Astrocyte (in vitro differentiated cells and primary cell): ENCODE measurements around the gene PAX5.

Source experiments
- EZH2 ChIP-seq: IDR thresholded peaks from 2 replicates; pipeline ENCODE4 v1.6.1; 2012; ENCODE audit warnings: mild to moderate bottlenecking, low read length, inconsistent platforms; ENCODE audit not compliant: insufficient read depth
- TF ChIP-seq, protein P1 (sequence below): IDR thresholded peaks from 2 replicates; pipeline ENCODE4 v1.5.1; 2011; ENCODE audit warnings: low read depth, mild to moderate bottlenecking, inconsistent platforms, low read length, moderate library complexity; ENCODE audit not compliant: insufficient read depth

DNA sequence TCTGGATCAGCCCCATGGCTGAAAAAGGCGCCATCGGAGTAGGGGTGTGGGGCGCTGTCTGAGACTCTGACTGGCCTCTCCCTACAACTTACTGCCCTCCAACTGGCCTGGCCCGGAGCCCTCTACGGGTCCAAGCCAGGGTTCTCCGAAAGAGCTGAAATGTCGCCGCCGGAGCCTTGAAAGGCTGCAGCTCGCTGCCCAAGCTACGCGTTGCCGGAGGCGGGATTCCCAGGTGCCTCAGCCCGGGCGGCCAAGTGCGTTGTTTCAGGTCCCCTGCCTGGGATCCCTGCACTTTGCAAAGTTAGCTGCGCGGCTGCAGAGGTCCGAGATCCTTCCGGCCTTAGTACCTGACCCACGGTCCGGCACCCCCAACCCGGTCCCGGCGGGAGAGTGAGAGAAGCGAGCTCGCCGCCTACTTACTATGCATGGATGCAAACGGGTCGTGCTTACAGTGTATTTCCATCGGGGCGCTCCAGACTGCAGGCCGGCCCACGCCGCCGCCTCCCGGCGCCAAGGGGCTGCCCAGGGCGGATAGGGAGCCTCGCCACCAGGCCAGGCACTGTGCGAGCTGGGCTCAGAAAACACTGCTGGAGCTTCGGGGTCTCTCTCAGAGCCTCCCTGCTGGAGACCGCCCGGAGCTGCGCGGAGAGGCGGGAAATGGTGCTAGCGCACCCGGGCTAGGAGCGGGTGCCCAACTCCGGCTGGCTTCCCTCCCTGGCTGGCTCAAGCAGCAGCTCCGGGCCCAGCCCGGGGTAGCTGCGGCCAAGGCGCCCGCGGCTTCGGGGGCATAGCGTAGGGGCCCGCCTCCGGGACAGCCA, 7.7 kb downstream of the PAX5 start:
- TF ChIP-seq, protein P1, sequence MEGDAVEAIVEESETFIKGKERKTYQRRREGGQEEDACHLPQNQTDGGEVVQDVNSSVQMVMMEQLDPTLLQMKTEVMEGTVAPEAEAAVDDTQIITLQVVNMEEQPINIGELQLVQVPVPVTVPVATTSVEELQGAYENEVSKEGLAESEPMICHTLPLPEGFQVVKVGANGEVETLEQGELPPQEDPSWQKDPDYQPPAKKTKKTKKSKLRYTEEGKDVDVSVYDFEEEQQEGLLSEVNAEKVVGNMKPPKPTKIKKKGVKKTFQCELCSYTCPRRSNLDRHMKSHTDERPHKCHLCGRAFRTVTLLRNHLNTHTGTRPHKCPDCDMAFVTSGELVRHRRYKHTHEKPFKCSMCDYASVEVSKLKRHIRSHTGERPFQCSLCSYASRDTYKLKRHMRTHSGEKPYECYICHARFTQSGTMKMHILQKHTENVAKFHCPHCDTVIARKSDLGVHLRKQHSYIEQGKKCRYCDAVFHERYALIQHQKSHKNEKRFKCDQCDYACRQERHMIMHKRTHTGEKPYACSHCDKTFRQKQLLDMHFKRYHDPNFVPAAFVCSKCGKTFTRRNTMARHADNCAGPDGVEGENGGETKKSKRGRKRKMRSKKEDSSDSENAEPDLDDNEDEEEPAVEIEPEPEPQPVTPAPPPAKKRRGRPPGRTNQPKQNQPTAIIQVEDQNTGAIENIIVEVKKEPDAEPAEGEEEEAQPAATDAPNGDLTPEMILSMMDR, result no peak
- TF ChIP-seq EZH2, result peak; percentile 95
